Neutrophil (primary cell): ENCODE measurements around the gene SCN3A.

ENCODE experiments used
- H3K27ac ChIP-seq: fragments of 200-600 bp; sonication (generic); 2 replicates; pipeline ENCODE4 v1.5.1; 2016; ENCODE audit warnings: mild to moderate bottlenecking, moderate library complexity
- H3K27me3 ChIP-seq: fragments of 200-600 bp; sonication (generic); 2 replicates; pipeline ENCODE4 v1.6.0; 2016; ENCODE audit warnings: mild to moderate bottlenecking
- H3K36me3 ChIP-seq: fragments of 200-600 bp; sonication (generic); 2 replicates; pipeline ENCODE4 v1.5.1; 2017
- H3K4me1 ChIP-seq, 2 experiments: fragments of 200-600 bp in 1 of 2; sonication (generic) in 1 of 2; 1 replicate in 1 of 2; 2 replicates in 1 of 2; pipeline versions ENCODE4 v1.5.1 to v1.6.1; 2013 to 2016; ENCODE audit warnings: low read depth in 1 of 2, low read length in 1 of 2, mild to moderate bottlenecking in 1 of 2, moderate library complexity in 1 of 2; ENCODE audit not compliant: control insufficient read depth in 1 of 2, insufficient read depth in 1 of 2
- H3K4me3 ChIP-seq, 2 experiments: fragments of 200-600 bp in 1 of 2; sonication (generic) in 1 of 2; 1 replicate in 1 of 2; 2 replicates in 1 of 2; pipeline ENCODE4 v1.5.1; 2013 to 2016; ENCODE audit warnings: low read depth in 1 of 2, low read length in 1 of 2, mild to moderate bottlenecking in 1 of 2, moderate library complexity in 1 of 2
- H3K9me3 ChIP-seq: fragments of 200-600 bp; sonication (generic); 2 replicates; pipeline ENCODE4 v1.5.1; 2016
- CTCF ChIP-seq: fragments of 200-600 bp; sonication (generic); IDR thresholded peaks from 2 replicates; pipeline ENCODE4 v1.5.1; 2016; ENCODE audit warnings: antibody characterized with exemption

The SCN3A gene

GRCh38 chr2:165079432-165079831 is 124.4 kb downstream of the SCN3A start:
- no peak overlapping the region for H3K27ac ChIP-seq
- no peak overlapping the region for H3K4me3 ChIP-seq
- no peaks in the 10 kb centered on the region for H3K27me3 ChIP-seq
- no peak for TF ChIP-seq CTCF
- no peaks in the 10 kb centered on the region for H3K36me3 ChIP-seq
- no peaks in the 10 kb centered on the region for H3K4me1 ChIP-seq
- H3K9me3 ChIP-seq = peaks cover 2% of the 10 kb centered on the region

- Histone ChIP-seq H3K4me1 (no peaks in the 10 kb centered on the region), H3K9me3 (peaks cover 5% of the 10 kb centered on the region), H3K36me3 (no peaks in the 10 kb centered on the region), H3K4me3 (no peak overlapping the region), H3K27me3 (no peaks in the 10 kb centered on the region), H3K27ac (no peak overlapping the region)
- no peak for TF ChIP-seq CTCF
Observed at GRCh38 chr2:165078913-165079312, 124.9 kb downstream of the SCN3A start.

GRCh38 chr2:165074884-165075283 is 129.0 kb downstream of the SCN3A start:
- Histone ChIP-seq H3K4me1 (no peaks in the 10 kb centered on the region), H3K36me3 (no peaks in the 10 kb centered on the region), H3K27me3 (no peaks in the 10 kb centered on the region), H3K9me3 (peaks cover 5% of the 10 kb centered on the region), H3K27ac (no peak overlapping the region), H3K4me3 (no peak overlapping the region)
- TF ChIP-seq CTCF = no peak

GRCh38 chr2:165074323-165074722 is 129.5 kb downstream of the SCN3A start:
- H3K4me3 ChIP-seq = no peak overlapping the region
- TF ChIP-seq CTCF = no peak
- peaks cover 5% of the 10 kb centered on the region for H3K9me3 ChIP-seq
- H3K27me3 ChIP-seq = no peaks in the 10 kb centered on the region
- H3K27ac ChIP-seq = no peak overlapping the region
- no peaks in the 10 kb centered on the region for H3K4me1 ChIP-seq
- H3K36me3 ChIP-seq = no peaks in the 10 kb centered on the region

GRCh38 chr2:165070076-165070475 is 133.8 kb downstream of the SCN3A start:
- H3K27me3 ChIP-seq = no peaks in the 10 kb centered on the region
- H3K27ac ChIP-seq = no peak overlapping the region
- no peaks in the 10 kb centered on the region for H3K4me1 ChIP-seq
- no peak for TF ChIP-seq CTCF
- H3K36me3 ChIP-seq = no peaks in the 10 kb centered on the region
- H3K9me3 ChIP-seq = peaks cover 5% of the 10 kb centered on the region
- no peak overlapping the region for H3K4me3 ChIP-seq

- TF ChIP-seq CTCF = no peak
- Histone ChIP-seq H3K27ac (no peak overlapping the region), H3K9me3 (peaks cover under 1% of the 10 kb centered on the region), H3K4me3 (no peak overlapping the region), H3K27me3 (no peaks in the 10 kb centered on the region), H3K4me1 (no peaks in the 10 kb centered on the region), H3K36me3 (no peaks in the 10 kb centered on the region)
Observed at GRCh38 chr2:165069151-165069550, 134.7 kb downstream of the SCN3A start.
